PFSK-1 (cell line): ENCODE results near the gene IL10.

ENCODE experiments used
- POLR2AphosphoS5 ChIP-seq: IDR thresholded peaks from 2 replicates; pipeline ENCODE4 v1.6.1; 2012; ENCODE audit warnings: low read depth, mild to moderate bottlenecking, control low read depth, low read length, moderate library complexity
- SIN3A ChIP-seq: IDR thresholded peaks from 2 replicates; pipeline ENCODE4 v1.6.1; 2012; ENCODE audit warnings: mild to moderate bottlenecking, low read length, moderate library complexity, borderline replicate concordance; ENCODE audit not compliant: insufficient read depth

DNA sequence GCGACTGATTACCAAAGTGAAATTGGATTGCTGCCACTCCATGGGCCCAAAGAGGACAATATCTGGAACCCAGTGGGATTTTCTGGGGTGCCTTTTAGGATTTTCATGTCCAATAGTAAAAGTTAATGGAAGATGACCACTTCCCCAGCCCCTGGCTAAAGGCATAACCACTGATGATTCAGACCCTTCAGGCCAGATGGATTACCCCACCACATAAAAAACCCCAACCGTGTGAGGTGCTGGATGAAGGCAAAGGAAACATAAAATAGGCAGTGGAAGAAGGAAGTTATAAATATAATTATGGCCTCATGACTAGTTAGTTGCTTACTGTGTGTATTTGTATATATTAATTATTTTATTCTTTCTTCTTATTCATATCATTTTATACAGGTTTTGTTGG lies 40.2 kb upstream of the IL10 start:
- TF ChIP-seq POLR2AphosphoS5 (no peak), SIN3A (no peak)
